ENCODE data around the gene MARCHF3. TPM values are rescaled to one million over a fixed set of nuclear protein-coding genes. Genes with fewer than 3 reads are reported as not detected.

The MARCHF3 gene
- total and polyA plus RNA-seq, 2 donors (not counting 3 experiments of a cell fraction or from before 2014, with no cell fraction given) = 31.9 to 35.0 TPM

GRCh38 chr5:126936775-126937418 lies 93.5 kb downstream of the MARCHF3 start:
- H3K9ac ChIP-seq (replicated peaks; ENCODE audit: extremely low read depth, insufficient read depth, low read length) = no peak overlapping the region
- BruUV-seq (replicated peaks) = no TSS peak

More at GRCh38 chr5:126936775-126937418, 93.5 kb downstream of the MARCHF3 start:
- no peak for DNase-seq (ENCODE audit: low read depth, low spot score)
- Histone ChIP-seq H2AFZ (ENCODE audit: low read depth, low read length) (no peak overlapping the region), H3K27ac (ENCODE audit: insufficient read depth, low read depth, low read length) (no peak overlapping the region), H3K4me2 (ENCODE audit: insufficient read depth, low read length) (no peak overlapping the region), H3K9me3 (replicated peaks; ENCODE audit: control insufficient read depth, insufficient read depth, low read length) (no peaks in the 10 kb centered on the region), H3K4me3 (replicated peaks in 1 of 3; ENCODE audit: insufficient read depth in 1 of 3, low read depth in 1 of 3, low read length in 3 of 3) (no peak overlapping the region), H3K36me3 (ENCODE audit: control insufficient read depth in 2 of 2, extremely low read depth in 1 of 2, insufficient read depth in 2 of 2, low read length in 2 of 2) (no peaks in the 10 kb centered on the region), H3K79me2 (ENCODE audit: control insufficient read depth, insufficient read depth, low read length) (peaks cover 55% of the 10 kb centered on the region), H3K9me1 (replicated peaks; ENCODE audit: control insufficient read depth, extremely low read depth, insufficient read depth, low read length) (no peaks in the 10 kb centered on the region), H4K20me1 (replicated peaks; ENCODE audit: control insufficient read depth, extremely low read depth, insufficient read depth, low read length) (no peaks in the 10 kb centered on the region), H3K27me3 (ENCODE audit: control insufficient read depth in 2 of 2, insufficient read depth in 2 of 2, low read length in 2 of 2) (no peaks in the 10 kb centered on the region), H3K4me1 (ENCODE audit: control insufficient read depth, extremely low read depth, insufficient read depth, low read length) (peaks cover 11% of the 10 kb centered on the region)
- CTCF ChIA-PET = no interaction called here
- POLR2A ChIA-PET = no interaction called here
- intact Hi-C loops (cut with micrococcal nuclease) = no loop called here
- dilution Hi-C loops (cut with MboI; ENCODE audit: extremely low pct_ligation_motif_present, low sequenced_read_pairs) = no loop called here
- no peak for FAIRE-seq
- TF ChIP-seq JUN (IDR thresholded peaks at IDR 0.05; ENCODE audit: borderline replicate concordance, insufficient read depth, insufficient read length, low read depth) (no peak), EZH2 (IDR thresholded peaks at IDR 0.05; ENCODE audit: borderline replicate concordance, low read depth, low read length, severe bottlenecking) (no peak), POLR2A (IDR thresholded peaks at IDR 0.05; ENCODE audit: low read depth, low read length) (no peak), GATA2 (IDR thresholded peaks at IDR 0.05; ENCODE audit: insufficient read depth, insufficient read length, low read depth, low read length) (no peak), MYC (IDR thresholded peaks at IDR 0.05; ENCODE audit: low read depth, low read length) (no peak), FOS (IDR thresholded peaks at IDR 0.05; ENCODE audit: borderline replicate concordance, insufficient read depth, low read length) (no peak), POLR2AphosphoS5 (IDR thresholded peaks at IDR 0.05; ENCODE audit: insufficient read depth, low read depth, low read length) (no peak)
- TF ChIP-seq, protein P1, sequence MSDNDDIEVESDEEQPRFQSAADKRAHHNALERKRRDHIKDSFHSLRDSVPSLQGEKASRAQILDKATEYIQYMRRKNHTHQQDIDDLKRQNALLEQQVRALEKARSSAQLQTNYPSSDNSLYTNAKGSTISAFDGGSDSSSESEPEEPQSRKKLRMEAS (IDR thresholded peaks at IDR 0.05; ENCODE audit: insufficient read depth, insufficient read length) = no peak
- TF ChIP-seq, protein P2, sequence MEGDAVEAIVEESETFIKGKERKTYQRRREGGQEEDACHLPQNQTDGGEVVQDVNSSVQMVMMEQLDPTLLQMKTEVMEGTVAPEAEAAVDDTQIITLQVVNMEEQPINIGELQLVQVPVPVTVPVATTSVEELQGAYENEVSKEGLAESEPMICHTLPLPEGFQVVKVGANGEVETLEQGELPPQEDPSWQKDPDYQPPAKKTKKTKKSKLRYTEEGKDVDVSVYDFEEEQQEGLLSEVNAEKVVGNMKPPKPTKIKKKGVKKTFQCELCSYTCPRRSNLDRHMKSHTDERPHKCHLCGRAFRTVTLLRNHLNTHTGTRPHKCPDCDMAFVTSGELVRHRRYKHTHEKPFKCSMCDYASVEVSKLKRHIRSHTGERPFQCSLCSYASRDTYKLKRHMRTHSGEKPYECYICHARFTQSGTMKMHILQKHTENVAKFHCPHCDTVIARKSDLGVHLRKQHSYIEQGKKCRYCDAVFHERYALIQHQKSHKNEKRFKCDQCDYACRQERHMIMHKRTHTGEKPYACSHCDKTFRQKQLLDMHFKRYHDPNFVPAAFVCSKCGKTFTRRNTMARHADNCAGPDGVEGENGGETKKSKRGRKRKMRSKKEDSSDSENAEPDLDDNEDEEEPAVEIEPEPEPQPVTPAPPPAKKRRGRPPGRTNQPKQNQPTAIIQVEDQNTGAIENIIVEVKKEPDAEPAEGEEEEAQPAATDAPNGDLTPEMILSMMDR (IDR thresholded peaks at IDR 0.05; ENCODE audit: extremely low read depth in 1 of 2, insufficient read depth in 1 of 2, low read depth in 1 of 2, low read length in 2 of 2) = no peak

Measured in endothelial cell of umbilical vein (primary cell).